ENCODE measurements around the gene ZSWIM8. TPM values are rescaled to one million over a fixed set of nuclear protein-coding genes. Genes with fewer than 3 reads are reported as not detected.

The ZSWIM8 gene
- total and polyA plus RNA-seq, 2 experiments from 2014 or later: 101 to 103 TPM

DNA sequence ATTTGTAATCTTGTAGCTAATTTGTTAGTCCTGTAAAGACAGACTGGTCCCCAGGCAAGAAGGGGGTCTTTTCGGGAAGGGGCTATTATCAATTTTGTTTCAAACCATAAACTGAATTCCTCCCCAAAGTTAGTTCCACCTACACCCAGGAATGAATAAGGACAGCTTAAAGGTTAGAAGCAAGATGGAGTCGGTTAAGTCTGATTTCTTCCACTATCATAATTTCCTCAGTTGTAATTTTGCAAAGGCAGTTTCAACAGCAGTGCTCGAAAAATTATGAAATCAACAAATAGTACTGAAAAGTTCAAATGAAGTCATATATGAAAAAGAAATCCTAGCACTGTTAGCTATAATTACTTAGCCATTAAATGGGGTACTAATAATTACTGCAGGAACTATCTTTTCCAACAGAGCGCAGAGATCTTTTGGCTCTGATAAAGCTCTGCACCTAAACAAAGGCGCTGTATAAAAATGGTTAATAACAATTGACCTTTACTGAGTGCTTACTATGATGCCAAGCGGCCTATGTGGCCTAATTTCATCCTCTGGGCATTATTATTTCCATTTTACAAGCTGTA lies 42.0 kb upstream of the ZSWIM8 start:
- peak overlapping the region; percentile 79 for H3K4me2 ChIP-seq
- peak overlapping the region; percentile 67 for H2AFZ ChIP-seq
- no peaks in the 10 kb centered on the region for H3K27me3 ChIP-seq
- DNase-seq (ENCODE audit: low spot score): no peak
- no peaks in the 10 kb centered on the region for H3K9me3 ChIP-seq (ENCODE audit: low read depth)
- TF ChIP-seq EZH2phosphoT487 (IDR thresholded peaks at IDR 0.05; ENCODE audit: low read depth, severe bottlenecking, unreplicated experiment): no peak
- no peak for TF ChIP-seq EZH2 (IDR thresholded peaks at IDR 0.05; ENCODE audit: borderline replicate concordance)
- TF ChIP-seq, protein P1, sequence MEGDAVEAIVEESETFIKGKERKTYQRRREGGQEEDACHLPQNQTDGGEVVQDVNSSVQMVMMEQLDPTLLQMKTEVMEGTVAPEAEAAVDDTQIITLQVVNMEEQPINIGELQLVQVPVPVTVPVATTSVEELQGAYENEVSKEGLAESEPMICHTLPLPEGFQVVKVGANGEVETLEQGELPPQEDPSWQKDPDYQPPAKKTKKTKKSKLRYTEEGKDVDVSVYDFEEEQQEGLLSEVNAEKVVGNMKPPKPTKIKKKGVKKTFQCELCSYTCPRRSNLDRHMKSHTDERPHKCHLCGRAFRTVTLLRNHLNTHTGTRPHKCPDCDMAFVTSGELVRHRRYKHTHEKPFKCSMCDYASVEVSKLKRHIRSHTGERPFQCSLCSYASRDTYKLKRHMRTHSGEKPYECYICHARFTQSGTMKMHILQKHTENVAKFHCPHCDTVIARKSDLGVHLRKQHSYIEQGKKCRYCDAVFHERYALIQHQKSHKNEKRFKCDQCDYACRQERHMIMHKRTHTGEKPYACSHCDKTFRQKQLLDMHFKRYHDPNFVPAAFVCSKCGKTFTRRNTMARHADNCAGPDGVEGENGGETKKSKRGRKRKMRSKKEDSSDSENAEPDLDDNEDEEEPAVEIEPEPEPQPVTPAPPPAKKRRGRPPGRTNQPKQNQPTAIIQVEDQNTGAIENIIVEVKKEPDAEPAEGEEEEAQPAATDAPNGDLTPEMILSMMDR (IDR thresholded peaks at IDR 0.05; ENCODE audit: poor library complexity): no peak
- no peaks in the 10 kb centered on the region for H4K20me1 ChIP-seq (ENCODE audit: insufficient read depth, poor library complexity, severe bottlenecking)
- no peaks in the 10 kb centered on the region for H3K36me3 ChIP-seq (replicated peaks; ENCODE audit: insufficient read depth, low read depth)
- 36% methylated on average over 6 of the region's 6 CpGs for WGBS (ENCODE audit: low lambda C conversion rate, missing lambda C conversion rate)
- peaks cover 19% of the 10 kb centered on the region for H3K4me1 ChIP-seq (ENCODE audit: insufficient read depth)
- H3K27ac ChIP-seq: peak overlapping the region; percentile 97
- H3K79me2 ChIP-seq: peaks cover 67% of the 10 kb centered on the region
- no peaks in the 10 kb centered on the region for H3K9me2 ChIP-seq (replicated peaks; ENCODE audit: insufficient read depth)
- H3K4me3 ChIP-seq: peak overlapping the region; percentile 47

DNA sequence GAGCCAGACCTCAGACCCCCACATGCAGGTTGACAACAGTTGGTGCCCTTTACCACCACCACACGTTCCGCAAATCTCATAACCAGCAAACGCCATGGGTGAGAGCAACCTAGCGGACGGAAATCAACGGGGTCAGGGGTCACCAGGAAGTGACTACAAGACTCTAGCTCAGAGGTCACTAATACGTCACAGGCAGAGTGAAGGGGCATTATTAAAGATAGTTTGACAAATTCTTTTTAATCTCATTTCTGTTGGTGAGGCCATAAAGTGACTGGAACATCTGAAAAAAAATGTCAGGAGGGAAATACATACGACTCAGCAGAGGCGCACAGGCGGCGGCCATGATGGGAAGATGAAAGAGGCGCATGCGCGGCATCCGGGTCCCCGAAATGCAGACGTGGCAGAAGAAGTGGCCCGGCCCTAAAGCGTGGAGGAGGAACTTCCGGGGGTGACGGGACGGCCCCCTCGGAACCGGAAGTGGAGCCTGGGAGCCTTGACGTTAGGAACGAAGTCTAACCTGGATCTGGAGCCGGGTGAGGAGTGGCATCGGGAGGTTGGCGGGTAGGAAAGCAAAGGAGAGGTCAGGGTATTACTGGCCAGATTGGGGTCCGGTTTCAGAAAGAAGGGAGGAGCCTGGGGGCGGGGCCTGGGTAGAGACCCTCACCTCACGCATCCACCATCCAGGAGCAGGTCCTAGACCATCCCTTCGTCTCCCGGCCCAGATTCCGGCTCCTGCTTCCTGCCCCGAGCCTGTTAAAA lies 41.3 kb upstream of the ZSWIM8 start, which contains the start of gene SEC24C:
TSS of gene SEC24C (plus strand) at position 468 of the 759 bp plus-strand sequence. CDS start 2,461 bp downstream, outside the sequence.
- TF ChIP-seq EZH2 (IDR thresholded peaks at IDR 0.05; ENCODE audit: borderline replicate concordance) (no peak), EZH2phosphoT487 (IDR thresholded peaks at IDR 0.05; ENCODE audit: low read depth, severe bottlenecking, unreplicated experiment) (no peak)
- TF ChIP-seq, protein P1 (IDR thresholded peaks at IDR 0.05; ENCODE audit: poor library complexity): no peak
- Histone ChIP-seq H4K20me1 (ENCODE audit: insufficient read depth, poor library complexity, severe bottlenecking) (no peaks in the 10 kb centered on the region), H3K27ac (peak within 1 kb of the TSS; percentile 97), H3K79me2 (peaks cover 74% of the 10 kb centered on the region), H3K4me3 (peak within 1 kb of the TSS; percentile 72), H2AFZ (peak within 1 kb of the TSS; percentile 67), H3K36me3 (replicated peaks; ENCODE audit: insufficient read depth, low read depth) (no peaks in the 10 kb centered on the region), H3K9me2 (replicated peaks; ENCODE audit: insufficient read depth) (no peaks in the 10 kb centered on the region), H3K4me1 (ENCODE audit: insufficient read depth) (peaks cover 19% of the 10 kb centered on the region), H3K27me3 (no peaks in the 10 kb centered on the region), H3K9me3 (ENCODE audit: low read depth) (no peaks in the 10 kb centered on the region), H3K4me2 (peak within 1 kb of the TSS; percentile 93)
- DNase-seq (ENCODE audit: low spot score): peak; percentile 98
- 1% methylated on average over 36 of the region's 36 CpGs for WGBS (ENCODE audit: low lambda C conversion rate, missing lambda C conversion rate)

DNA sequence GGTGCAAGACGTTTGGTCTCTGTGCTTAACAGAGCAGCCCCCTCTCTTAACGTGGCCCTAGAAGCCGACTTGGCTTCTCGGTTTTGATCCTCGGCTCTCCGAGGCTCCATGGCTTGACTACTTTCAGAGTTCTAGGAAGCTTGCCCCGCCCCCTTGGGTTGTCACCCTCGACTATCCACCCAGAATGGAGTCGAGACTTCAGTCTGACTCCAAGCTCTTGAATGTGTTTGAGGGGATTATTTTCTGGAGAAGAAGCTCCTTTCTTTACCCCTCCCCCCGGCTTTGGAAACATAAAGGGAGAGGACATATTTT lies 40.8 kb upstream of the ZSWIM8 start:
- TF ChIP-seq EZH2phosphoT487 (IDR thresholded peaks at IDR 0.05; ENCODE audit: low read depth, severe bottlenecking, unreplicated experiment): no peak
- H3K36me3 ChIP-seq (replicated peaks; ENCODE audit: insufficient read depth, low read depth): no peaks in the 10 kb centered on the region
- no peaks in the 10 kb centered on the region for H3K27me3 ChIP-seq
- peak overlapping the region; percentile 97 for H3K27ac ChIP-seq
- 0% methylated on average over 10 of the region's 10 CpGs for WGBS (ENCODE audit: low lambda C conversion rate, missing lambda C conversion rate)
- peak overlapping the region; percentile 72 for H3K4me3 ChIP-seq
- H3K4me2 ChIP-seq: peak overlapping the region; percentile 93
- peak overlapping the region; percentile 52 for H2AFZ ChIP-seq
- H3K79me2 ChIP-seq: peaks cover 77% of the 10 kb centered on the region
- peaks cover 19% of the 10 kb centered on the region for H3K4me1 ChIP-seq (ENCODE audit: insufficient read depth)
- no peaks in the 10 kb centered on the region for H3K9me3 ChIP-seq (ENCODE audit: low read depth)
- no peaks in the 10 kb centered on the region for H4K20me1 ChIP-seq (ENCODE audit: insufficient read depth, poor library complexity, severe bottlenecking)
- peak; percentile 85 for DNase-seq (ENCODE audit: low spot score)
- no peaks in the 10 kb centered on the region for H3K9me2 ChIP-seq (replicated peaks; ENCODE audit: insufficient read depth)

DNA sequence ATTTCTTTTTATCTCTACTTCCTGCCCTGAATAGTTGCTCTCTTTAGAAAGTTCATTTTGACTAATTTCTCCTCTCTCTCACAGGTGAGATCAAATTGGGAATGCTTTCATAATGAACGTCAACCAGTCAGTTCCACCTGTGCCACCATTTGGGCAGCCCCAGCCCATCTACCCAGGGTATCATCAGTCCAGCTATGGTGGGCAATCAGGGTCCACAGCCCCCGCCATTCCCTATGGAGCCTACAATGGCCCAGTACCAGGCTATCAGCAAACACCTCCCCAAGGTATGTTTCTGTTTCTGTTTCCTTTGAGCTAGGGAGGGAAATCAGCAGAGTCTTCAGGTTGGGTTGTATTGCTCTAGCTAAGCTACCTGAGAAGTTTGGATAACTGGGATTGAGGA lies 38.7 kb upstream of the ZSWIM8 start:
- Histone ChIP-seq H3K4me1 (ENCODE audit: insufficient read depth) (peaks cover 19% of the 10 kb centered on the region), H3K36me3 (replicated peaks; ENCODE audit: insufficient read depth, low read depth) (no peaks in the 10 kb centered on the region), H3K4me3 (no peak overlapping the region), H3K9me2 (replicated peaks; ENCODE audit: insufficient read depth) (no peaks in the 10 kb centered on the region), H2AFZ (no peak overlapping the region), H3K9me3 (ENCODE audit: low read depth) (no peaks in the 10 kb centered on the region), H4K20me1 (ENCODE audit: insufficient read depth, poor library complexity, severe bottlenecking) (peaks cover 10% of the 10 kb centered on the region), H3K79me2 (peaks cover 90% of the 10 kb centered on the region), H3K27ac (no peak overlapping the region), H3K4me2 (no peak overlapping the region), H3K27me3 (no peaks in the 10 kb centered on the region)
- DNase-seq (ENCODE audit: low spot score): no peak
- WGBS (ENCODE audit: low lambda C conversion rate, missing lambda C conversion rate): 91% methylated on average over 2 of the region's 2 CpGs
- no peak for TF ChIP-seq EZH2phosphoT487 (IDR thresholded peaks at IDR 0.05; ENCODE audit: low read depth, severe bottlenecking, unreplicated experiment)
- TF ChIP-seq, protein P1 (IDR thresholded peaks at IDR 0.05; ENCODE audit: poor library complexity): no peak
- no peak for TF ChIP-seq EZH2 (IDR thresholded peaks at IDR 0.05; ENCODE audit: borderline replicate concordance)

All from hepatocyte (in vitro differentiated cells).